Thyroid gland (tissue), 4 donors: ENCODE measurements around the gene XRCC3.

Experiments used
- POLR2A ChIP-seq, 2 donors: fragments of 450-650 bp; IDR thresholded peaks; one replicate each; pipeline ENCODE4 v1.6.1; 2017; ENCODE audit warnings: antibody characterized with exemption in 2 of 2, mild to moderate bottlenecking in 2 of 2, moderate library complexity in 1 of 2
- TF ChIP-seq, protein P1 (sequence below), 6 experiments: fragments of 200-600 bp in 3 of 6; fragments of 450-650 bp in 3 of 6; sonication (generic) in 3 of 6; IDR thresholded peaks; one replicate each; pipeline ENCODE4 v1.5.1; 2016 to 2019; ENCODE audit warnings: antibody characterized with exemption in 6 of 6, mild to moderate bottlenecking in 2 of 6, inconsistent platforms in 1 of 6, moderate library complexity in 1 of 6

DNA sequence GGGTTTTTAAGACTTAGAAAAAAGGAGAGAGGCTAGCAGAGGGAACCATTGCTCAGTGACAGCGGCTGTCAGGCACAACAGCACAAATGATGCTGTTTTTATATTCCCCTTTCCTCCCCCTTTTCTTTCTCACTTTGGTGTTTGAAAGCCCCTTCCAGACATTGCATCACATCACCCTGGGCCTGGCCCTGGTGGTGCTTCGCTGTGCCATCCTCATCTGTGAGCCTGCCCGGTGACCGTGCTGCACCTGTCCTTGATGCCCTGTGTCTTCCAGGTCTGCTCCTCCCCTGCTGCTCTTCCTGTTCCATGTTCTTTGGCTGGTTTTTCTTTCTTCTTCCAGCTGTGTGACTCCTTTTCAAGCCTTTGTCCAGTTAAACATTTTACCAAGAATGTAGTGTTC lies 61.4 kb downstream of the XRCC3 start:
- TF ChIP-seq, protein P1, sequence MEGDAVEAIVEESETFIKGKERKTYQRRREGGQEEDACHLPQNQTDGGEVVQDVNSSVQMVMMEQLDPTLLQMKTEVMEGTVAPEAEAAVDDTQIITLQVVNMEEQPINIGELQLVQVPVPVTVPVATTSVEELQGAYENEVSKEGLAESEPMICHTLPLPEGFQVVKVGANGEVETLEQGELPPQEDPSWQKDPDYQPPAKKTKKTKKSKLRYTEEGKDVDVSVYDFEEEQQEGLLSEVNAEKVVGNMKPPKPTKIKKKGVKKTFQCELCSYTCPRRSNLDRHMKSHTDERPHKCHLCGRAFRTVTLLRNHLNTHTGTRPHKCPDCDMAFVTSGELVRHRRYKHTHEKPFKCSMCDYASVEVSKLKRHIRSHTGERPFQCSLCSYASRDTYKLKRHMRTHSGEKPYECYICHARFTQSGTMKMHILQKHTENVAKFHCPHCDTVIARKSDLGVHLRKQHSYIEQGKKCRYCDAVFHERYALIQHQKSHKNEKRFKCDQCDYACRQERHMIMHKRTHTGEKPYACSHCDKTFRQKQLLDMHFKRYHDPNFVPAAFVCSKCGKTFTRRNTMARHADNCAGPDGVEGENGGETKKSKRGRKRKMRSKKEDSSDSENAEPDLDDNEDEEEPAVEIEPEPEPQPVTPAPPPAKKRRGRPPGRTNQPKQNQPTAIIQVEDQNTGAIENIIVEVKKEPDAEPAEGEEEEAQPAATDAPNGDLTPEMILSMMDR (IDR thresholded peaks at IDR 0.05), result no peak
- TF ChIP-seq POLR2A (IDR thresholded peaks at IDR 0.05), result no peak
